GM19035 (cell line): ENCODE data around the gene IL1RL2.

Experiments
- ATAC-seq: cut with Tn5 transposase; IDR thresholded peaks from one replicate; pipeline ENCODE4 v1.9.1; 2021; ENCODE audit not compliant: unreplicated experiment

Gene IL1RL2

DNA sequence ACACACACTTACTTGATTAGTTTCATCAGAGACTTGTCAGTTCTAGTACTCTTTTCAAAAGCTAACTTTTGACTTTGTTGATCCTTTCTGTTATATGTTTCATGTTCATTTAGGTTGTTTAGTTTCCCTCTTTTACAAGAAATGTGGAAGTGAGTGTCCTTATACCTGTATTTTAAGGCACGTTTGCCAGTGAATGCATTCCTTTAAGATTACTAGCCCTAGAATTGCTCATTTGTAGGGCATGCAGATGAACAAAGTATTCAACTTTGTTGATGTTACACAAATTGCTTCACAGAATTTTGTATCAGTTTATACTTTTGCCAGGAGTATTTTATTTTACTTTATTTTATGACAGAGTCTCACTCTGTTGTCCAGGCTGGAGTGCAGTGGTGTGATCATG is 6.3 kb downstream of the IL1RL2 start:
- no peak for ATAC-seq

DNA sequence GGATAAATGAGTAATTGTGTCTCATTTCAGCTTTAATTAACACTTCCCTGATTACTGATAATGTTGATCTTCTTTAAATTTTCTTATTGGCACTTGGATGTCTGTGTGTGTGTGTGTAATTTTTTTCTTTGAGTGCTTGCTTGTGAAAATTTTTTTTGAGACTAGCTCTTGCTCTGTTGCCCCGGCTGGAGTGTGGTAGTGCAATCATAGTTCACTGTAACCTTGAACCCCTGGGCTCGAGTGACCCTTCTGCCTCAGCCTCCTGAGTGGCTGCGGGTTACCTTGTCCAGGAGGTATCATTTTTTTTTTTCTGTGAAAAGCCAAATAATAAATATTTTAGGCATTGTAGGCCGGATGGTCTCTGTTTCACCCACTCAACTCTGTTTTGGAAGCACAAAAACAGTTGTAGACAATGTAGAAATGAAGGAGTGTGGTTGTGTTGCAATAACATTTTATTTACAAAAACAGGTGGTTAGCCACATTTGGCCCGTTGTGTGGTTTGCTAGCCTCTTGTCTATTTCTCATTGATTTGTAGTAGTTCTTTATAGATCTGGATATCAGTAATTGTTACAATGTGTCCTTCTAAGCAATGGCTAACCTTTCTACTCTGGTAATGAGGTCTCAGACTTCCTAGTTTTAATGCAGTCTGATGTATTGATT is 7.9 kb downstream of the IL1RL2 start:
- ATAC-seq = no peak

DNA sequence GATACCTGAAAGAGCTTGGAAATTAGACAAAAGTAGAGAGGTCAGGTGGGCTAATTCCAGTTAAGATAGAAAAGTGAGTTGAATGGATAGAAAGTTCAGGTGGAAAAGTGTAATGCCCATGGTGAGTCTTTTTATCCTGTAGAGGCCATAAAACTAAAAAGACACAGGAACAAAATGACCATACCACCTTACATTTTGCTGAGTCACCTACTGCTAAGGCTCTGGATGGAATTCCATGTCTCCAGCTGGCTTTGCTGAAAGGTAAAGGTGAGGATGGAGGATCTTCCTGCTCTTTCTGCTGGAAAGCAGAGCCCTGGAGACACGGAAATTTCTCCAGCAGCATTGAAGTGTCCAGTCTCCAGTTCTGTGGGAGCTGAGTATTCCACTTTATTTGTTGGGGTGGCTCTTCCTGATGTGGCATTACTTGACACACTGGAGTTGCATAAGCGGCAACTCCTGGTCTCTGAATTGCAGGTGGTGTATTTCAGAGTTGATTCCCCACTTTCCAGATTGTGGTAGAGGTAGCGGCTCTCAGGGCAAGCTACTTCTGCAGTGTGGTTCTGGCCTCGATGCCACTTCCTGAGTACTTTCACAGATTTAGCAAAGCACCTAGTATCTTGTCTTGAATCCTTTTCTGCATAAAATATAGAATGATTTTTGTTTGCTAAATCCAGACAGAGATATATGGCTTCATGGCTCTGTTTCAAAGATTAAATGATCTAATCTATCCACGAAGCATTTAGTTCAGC is 10.7 kb downstream of the IL1RL2 start:
- no peak for ATAC-seq

DNA sequence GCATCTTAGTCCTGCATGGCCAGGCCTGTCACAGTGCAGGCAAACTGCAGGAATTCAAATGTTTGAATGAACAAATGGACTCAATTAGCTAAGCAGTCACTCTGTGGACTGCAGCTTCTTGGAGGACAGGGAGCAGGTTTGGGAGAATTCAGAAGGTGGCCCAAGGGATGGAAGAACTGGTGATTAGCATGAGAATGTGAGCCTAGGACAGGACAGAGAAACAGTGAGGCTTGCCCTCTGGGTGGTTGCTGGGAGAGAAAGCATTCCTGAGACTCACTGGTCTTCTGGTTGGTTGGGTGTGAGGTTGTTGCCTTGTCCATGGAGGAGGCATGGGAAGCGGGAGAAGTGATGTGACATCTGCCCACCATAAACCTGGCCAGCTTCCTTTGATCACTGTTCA is 13.7 kb downstream of the IL1RL2 start:
- no peak for ATAC-seq

DNA sequence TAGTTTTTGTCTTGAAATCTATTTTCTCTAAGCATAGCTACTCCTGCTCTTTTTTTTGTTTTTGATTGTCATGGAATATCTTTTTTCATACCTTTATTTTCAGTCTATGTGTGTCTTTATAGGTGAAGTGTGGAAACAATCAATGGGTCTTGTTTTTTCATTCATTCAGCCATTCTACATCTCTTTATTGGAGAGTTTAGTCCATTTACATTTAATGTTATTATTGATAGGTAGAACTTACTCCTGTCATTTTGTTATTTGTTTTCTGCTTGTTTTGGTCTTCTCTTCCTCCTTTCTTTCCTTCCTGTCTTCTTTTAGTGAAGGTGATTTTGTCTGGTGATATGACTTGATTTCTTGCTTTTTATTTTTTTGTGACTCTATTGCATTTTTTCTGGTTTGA is 17.8 kb downstream of the IL1RL2 start:
- no peak for ATAC-seq

DNA sequence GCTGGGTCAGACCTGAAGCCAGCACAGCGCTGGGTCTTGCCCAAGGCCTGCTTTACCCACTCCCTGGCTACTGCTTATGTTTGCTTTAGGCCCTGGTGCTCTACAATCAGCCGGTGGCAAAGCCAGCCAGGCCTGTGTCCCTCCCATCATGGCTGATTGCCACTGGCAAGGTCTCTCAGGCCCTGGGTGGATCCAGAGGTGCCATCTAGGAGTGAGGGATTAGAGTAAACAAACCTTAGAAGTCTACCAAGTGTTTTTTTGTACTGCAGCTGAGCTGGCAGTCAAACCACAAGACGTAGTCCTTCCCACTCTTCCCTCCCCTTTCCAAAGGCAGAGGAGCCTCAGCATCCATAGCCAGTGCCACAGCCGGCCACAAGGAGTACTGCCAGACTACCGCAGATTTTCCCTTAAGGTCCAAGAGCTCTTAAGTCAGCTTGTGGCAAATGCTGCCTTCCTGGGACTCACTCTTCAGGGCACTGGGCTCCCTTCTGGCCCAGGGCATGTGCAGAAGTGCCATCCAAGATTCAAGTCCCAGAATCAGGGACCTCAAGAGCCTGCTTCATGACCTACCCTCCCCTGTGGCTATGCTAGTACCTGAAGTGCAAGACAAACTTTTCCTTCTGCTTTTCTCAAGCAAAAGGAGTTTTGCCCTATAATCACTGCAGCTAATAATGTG is 20.0 kb downstream of the IL1RL2 start:
- ATAC-seq = no peak

DNA sequence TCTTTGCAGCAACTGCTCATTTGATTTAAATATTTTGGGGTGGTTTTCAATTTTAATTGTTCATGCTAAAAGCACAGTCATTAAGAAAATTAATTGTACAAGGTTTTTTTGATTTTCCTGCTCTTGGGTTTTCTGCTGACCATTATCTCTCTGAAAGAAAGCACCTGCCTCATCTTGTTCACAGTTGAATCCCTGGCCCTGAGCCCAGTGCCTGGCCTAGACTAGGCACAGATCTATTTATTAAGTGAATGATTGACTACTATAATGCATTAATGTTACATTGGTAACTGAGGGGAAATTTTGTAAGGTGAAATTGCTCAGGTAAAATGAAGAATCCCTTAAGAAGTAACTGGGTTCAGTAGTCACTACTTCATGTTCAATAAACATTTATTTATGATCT is 22.0 kb downstream of the IL1RL2 start:
- ATAC-seq = no peak

DNA sequence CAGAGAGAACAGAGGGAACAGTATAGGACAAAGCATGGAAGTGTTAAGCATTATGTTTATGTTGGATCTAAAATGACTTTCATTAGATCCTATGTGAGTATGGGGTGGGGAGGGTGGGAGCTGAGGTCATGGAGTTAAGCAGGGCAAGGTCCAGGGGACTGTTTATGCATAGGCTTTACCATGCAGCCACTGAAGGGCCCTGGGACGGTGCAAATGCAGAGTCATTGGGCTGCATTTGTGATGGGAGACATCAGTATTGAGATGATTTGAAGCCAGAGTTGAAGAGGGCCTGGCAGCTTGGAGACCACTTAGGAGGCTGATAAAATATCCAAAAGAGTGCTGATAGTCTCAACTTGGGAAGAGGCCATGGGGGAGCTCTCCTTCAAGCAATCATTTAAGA is 22.7 kb downstream of the IL1RL2 start:
- ATAC-seq = no peak

DNA sequence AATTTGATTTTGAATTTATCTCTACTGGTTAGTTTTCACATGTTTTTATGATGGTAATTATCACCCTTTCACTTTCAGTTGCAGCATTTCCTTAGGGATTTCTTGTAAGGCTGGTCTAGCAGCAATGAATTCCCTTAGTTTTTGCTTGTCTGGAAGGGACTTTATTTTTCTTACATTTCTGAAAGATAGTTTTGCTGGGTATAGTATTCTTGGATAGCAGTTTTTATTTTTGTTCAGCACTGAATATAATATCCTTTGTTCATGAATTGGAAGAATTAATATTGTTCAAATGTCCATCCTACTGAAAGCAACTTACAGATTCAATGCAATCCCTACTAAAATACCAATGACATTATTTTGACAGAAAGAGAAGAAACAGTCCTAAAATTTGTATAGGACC is 30.2 kb downstream of the IL1RL2 start:
- ATAC-seq = no peak

DNA sequence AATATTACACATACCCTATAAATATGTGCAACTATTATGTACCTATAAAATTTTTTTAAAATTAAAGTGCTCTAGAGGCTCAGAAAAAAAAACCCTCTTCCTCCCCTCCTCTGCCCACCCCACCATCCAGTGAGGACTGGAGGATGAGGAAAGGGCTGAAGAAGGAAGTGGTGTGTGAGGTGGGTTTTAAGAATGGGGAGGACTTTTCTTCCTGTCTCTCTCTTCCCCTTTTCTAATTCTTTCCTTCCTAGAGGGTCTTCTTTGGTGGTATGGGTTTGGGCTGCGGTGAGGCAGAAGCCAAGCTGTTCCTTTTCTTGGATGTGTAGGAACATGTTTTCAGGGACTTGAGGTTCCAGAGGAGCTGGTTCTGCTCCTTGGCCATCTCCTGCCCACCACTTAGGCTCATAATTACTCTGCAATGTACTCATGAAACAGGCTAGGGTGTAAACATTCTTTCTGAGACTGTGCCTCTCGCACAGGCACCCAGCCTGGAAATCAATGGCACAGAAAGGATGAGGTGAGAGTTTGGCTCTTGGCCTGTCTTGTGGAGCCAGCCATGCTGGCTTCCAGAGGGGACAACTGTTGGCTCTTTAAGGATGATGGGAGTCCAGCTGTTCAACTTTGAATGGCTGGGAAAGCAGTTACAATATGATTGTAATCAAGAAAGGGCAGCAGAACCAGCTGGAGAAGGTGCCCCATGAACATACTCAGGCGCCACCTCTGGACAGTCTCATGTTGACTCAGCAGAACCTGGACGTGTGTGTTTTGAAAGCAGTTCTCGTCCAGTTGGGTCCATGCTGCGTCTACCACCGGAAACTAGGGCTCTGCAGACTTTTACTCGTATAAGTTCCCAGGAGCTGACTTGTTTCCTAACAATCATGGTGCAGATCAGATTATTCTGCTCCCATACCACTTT is 38.3 kb downstream of the IL1RL2 start:
- no peak for ATAC-seq

DNA sequence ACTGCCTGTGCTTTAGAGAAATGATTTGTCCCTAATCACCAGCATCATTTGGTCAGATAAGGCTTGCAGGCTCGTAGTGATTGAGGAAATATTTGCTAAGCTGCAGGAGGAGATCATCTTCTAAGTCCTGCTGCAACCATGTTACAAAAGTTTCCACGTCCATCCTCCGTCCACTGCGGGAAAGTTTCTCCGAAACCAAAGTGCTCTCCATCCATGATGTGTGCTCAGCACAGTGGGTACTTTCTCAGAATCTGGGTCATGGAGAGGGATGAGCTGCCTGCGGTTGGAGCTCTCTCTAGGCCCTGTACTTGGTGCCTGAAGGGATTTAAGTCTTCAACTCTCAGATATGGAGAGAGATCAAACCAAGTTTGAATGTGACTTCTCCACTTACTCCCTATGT is 39.3 kb downstream of the IL1RL2 start:
- no peak for ATAC-seq

DNA sequence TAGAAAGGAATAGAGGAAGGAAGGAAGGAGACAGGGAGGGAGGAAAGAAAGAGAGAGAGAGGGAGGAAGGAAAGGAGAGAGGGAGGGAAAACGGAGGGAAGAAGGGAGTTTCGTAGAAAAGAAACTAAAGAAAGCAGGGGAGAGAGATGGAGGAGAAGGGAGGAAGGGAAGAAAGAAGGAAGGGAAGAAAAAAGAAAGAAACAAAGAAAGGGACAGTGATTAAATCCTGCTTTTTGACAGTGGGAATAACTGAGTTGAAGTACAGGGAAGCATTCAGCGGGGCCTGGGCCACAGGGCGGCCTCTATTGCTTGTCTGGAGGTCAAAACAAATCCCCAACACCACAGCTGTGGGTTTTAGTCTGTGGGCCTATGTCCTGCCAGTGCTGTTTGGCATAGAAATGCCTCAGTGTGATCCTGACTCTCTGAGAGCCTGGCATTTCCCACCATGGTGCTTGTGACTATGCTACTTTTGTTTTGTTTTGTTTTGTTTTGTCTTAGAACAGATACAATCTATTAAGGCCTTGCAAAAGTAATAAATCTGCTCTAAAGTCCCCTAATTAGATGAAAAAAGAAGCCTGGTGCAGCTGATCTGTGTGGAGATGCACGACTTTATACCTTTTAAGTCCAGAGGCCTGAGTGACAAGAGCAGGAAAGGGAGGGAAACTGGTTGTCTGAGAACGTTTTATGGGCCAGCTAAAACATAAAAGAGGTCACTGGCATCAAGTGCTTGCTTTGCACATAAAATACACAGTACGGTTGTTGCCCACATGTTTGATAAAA is 40.0 kb downstream of the IL1RL2 start:
- ATAC-seq = no peak

DNA sequence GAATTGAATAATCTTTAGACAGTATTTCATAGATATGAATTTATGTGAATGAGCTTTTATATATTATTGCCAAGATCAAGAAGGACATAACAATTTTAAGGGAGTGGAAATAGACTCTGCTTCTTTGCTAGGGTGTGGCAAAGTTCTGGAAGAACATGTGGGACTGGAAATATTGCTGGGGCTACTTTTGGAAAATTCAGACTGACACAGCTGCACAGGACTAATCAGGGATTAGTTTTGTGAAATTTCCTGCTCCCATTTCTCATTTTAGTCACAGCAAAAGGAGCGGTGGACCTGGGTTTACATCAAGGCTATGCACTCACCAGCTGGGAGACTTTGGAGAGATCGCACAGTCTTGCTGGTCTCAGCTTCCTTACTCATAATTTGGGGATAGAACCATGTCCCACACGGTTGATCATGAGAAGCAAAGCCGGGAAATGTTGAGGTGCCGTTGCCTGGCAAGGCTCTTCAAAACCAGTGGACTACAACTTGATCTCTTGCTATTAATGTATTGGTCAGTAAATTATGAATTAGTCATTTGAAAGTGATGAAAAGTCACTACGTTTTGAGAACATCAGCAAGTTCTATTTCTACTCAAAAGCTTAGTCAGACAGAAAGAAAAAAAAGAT is 42.4 kb downstream of the IL1RL2 start:
- no peak for ATAC-seq

DNA sequence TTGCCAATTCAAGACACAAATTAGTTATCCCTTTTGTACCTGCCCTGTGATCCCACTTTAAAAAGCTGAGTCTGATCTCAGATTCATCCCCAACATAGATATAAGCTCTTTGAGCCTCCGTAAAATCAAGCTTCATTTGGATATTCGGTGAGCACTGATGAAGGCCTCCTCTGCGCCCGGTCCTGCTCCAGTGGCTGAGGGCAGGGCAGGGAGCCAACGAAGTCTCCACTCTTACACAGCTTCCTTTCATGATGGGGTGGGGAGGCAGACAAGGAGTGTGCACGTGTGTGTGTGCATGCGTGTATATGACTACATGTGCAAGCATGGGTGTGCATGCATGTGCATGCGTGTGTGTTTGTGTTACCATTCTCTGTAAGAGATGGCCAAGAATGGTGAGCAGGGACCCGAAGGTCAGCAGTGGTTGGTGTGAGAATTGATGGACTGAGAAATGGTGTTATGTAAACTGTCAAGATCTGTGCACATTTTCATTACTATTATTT is 43.6 kb downstream of the IL1RL2 start:
- no peak for ATAC-seq

DNA sequence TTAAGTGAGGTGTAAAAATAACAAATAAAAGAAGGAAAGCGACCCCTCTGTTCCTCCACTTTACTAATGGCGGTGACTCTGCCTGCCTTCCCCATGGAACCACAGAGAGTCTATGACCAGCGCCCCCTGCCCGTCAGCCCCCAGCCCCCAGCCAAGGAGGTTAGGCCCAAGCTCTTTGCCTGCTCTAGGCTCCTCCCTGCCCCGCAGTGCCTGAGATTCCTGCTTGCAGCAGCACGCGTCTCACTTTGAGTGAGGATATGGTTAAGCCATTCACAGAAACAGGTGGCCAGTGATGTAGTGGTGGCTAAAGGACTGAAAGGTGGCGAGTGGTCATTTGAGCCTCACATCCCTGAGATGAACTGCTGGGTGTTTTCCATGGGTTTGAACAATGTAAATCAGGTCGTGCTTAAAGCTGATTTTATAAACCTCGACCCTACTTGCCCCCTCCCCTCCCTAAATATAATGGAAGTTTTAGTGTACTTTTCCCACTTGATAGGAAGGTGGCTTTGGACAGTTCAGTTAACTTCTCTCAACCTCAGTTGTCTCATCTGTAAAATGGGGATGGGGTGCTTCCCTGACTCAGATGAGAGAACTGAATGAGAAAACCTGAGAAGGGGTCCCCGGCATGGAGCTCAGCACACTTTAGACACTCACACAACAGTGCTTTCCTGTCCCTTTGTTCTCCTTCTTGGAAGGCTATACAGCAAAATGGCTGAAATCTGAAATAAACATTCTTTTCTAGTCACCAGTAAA is 46.5 kb downstream of the IL1RL2 start:
- no peak for ATAC-seq

DNA sequence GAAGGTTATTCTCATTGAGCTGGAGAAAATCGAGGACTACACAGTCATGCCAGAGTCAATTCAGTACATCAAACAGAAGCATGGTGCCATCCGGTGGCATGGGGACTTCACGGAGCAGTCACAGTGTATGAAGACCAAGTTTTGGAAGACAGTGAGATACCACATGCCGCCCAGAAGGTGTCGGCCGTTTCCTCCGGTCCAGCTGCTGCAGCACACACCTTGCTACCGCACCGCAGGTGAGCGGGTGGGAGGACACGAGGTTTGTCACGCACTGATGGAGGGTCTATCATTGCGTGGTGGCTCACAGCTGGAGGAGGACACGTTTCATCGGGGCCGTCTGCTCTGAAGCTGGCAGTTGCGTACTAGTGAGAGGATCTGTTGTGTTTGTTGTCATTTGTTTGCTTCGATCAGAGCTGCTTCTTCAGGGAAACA is 48.2 kb downstream of the IL1RL2 start:
- no peak for ATAC-seq

DNA sequence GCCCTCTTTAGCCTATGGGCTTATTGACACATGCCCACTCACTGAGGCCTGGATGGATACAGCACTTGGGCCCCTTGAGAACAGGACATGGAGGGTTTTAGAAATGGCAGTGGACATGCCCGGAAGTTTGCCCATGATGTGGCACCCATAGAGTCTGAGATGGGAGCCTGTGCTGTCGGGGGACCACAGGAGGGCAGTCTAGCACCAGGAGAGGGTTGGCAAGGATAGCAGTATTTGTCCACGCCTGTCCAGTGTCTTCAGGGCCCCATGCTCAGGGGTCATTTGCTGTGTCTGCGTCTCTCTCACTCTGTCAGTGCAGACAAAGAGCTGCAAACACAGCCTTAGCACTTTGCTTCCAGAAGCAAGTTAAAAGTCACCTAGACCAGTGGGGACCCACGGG is 48.7 kb downstream of the IL1RL2 start:
- no peak for ATAC-seq

DNA sequence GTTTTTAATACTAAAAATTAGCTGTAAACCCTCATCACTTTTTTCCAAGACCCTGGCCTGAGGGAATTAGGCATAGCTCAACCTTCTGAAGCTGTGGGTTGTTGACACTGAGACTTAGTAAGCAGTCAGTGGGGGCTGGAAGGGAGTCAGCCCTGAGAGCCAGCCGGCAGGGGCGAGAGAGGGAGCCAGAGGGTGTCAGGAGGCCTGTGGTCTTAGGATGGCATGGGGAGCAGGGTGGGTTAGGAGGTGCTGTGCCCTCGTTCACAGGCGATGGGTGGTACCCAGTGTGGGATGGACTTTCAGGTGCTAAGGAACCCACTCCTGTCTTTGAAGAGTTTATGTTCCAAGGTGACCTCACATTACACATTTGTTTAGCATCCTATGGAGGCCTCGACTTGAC is 49.3 kb downstream of the IL1RL2 start:
- no peak for ATAC-seq

DNA sequence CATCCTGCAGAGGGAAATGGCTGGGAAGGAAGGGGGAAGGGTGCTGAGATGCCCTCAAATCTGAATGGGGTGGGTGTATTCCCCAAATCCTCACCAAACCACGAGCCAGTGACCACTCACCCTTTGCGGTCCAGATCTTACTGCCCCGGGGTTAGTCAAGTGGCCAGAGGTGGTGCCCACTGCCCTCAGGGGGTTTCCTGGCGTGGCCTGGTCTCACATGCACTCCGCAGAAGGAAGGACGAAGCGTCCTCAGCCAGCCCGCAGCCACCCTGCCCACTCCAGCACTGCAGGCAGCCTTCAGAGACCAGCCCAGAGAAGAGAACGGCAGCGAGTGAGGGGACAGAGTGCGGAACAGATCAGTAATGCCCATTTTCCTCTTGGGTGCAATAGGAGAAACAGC is 50.4 kb downstream of the IL1RL2 start:
- no peak for ATAC-seq
